Activated T-cell treated with anti-CD3 and anti-CD28 coated beads, Interleukin-2, amount 50 U/mL, for 24 hours (primary cell): ENCODE measurements around the gene NFIB.

Source experiments
- DNase-seq: peaks from one replicate; pipeline ENCODE4 v3.0.0-alpha.2; 2020
- H3K27ac Mint-ChIP-seq: 2 replicates; pipeline ENCODE4 v1.8.0; 2020; ENCODE audit warnings: mild to moderate bottlenecking, mixed read lengths
- H3K27me3 Mint-ChIP-seq: 2 replicates; pipeline ENCODE4 v1.8.0; 2020; ENCODE audit warnings: mixed read lengths
- H3K36me3 Mint-ChIP-seq: 2 replicates; pipeline ENCODE4 v1.8.0; 2020; ENCODE audit warnings: low read depth, mixed read lengths
- H3K4me1 Mint-ChIP-seq: 2 replicates; pipeline ENCODE4 v1.8.0; 2020; ENCODE audit warnings: low read depth, mixed read lengths
- H3K4me3 Mint-ChIP-seq: 2 replicates; pipeline ENCODE4 v1.8.0; 2020; ENCODE audit warnings: mild to moderate bottlenecking, moderate library complexity, mixed read lengths
- H3K9me3 Mint-ChIP-seq: 2 replicates; pipeline ENCODE4 v1.8.0; 2020; ENCODE audit warnings: mixed read lengths

The NFIB gene

GRCh38 chr9:14294659-14295058, 19.3 kb downstream of the NFIB start:
- Mint-ChIP-seq H3K4me3 (no peak overlapping the region), H3K36me3 (no peaks in the 10 kb centered on the region), H3K9me3 (no peaks in the 10 kb centered on the region), H3K4me1 (no peaks in the 10 kb centered on the region), H3K27me3 (peaks cover 27% of the 10 kb centered on the region), H3K27ac (no peak overlapping the region)
- DNase-seq = no peak

- peaks cover 28% of the 10 kb centered on the region for H3K27me3 Mint-ChIP-seq
- H3K4me1 Mint-ChIP-seq = no peaks in the 10 kb centered on the region
- no peak overlapping the region for H3K27ac Mint-ChIP-seq
- H3K4me3 Mint-ChIP-seq = no peak overlapping the region
- H3K36me3 Mint-ChIP-seq = no peaks in the 10 kb centered on the region
- no peaks in the 10 kb centered on the region for H3K9me3 Mint-ChIP-seq
- DNase-seq = no peak
These were observed 20.1 kb downstream of the NFIB start for GRCh38 chr9:14293801-14294200.

- Mint-ChIP-seq H3K4me3 (no peak overlapping the region), H3K27me3 (peaks cover 20% of the 10 kb centered on the region), H3K36me3 (no peaks in the 10 kb centered on the region), H3K27ac (no peak overlapping the region), H3K9me3 (no peaks in the 10 kb centered on the region), H3K4me1 (no peaks in the 10 kb centered on the region)
- DNase-seq = no peak
These were observed 21.7 kb downstream of the NFIB start for GRCh38 chr9:14292181-14292739.

GRCh38 chr9:14289916-14290315, 24.0 kb downstream of the NFIB start:
- Mint-ChIP-seq H3K27ac (no peak overlapping the region), H3K4me3 (no peak overlapping the region), H3K27me3 (peaks cover 8% of the 10 kb centered on the region), H3K36me3 (no peaks in the 10 kb centered on the region), H3K9me3 (no peaks in the 10 kb centered on the region), H3K4me1 (no peaks in the 10 kb centered on the region)
- no peak for DNase-seq

- Mint-ChIP-seq H3K27ac (no peak overlapping the region), H3K36me3 (no peaks in the 10 kb centered on the region), H3K4me1 (no peaks in the 10 kb centered on the region), H3K4me3 (no peak overlapping the region), H3K27me3 (peaks cover 8% of the 10 kb centered on the region), H3K9me3 (no peaks in the 10 kb centered on the region)
- DNase-seq = no peak
These were observed 25.5 kb downstream of the NFIB start for GRCh38 chr9:14288433-14288832.

- Mint-ChIP-seq H3K9me3 (no peaks in the 10 kb centered on the region), H3K4me1 (no peaks in the 10 kb centered on the region), H3K4me3 (no peak overlapping the region), H3K27me3 (peaks cover 15% of the 10 kb centered on the region), H3K27ac (no peak overlapping the region), H3K36me3 (no peaks in the 10 kb centered on the region)
- no peak for DNase-seq
These were observed 27.8 kb downstream of the NFIB start for GRCh38 chr9:14286121-14286520.

DNA sequence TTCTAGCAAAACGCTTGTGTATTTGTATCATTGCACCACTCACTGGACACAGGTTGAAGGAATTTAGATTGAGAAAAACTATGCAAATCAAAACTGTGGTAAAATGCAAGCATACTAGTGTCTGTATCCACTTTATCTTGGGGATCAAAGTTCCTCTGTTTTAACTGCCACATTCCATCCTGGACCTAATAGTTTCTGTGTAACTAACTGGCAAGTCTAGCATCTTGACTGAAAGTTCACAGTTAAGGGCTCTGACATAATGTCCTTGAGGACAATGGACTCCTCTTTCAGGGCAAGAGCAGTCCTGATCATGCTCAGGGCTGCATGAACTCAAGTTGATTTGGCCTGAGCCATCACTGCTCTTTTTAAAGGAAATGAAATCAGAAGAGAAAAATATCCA, 30.7 kb downstream of the NFIB start:
- Mint-ChIP-seq H3K4me1 (no peaks in the 10 kb centered on the region), H3K4me3 (no peak overlapping the region), H3K27me3 (peaks cover 20% of the 10 kb centered on the region), H3K36me3 (no peaks in the 10 kb centered on the region), H3K9me3 (no peaks in the 10 kb centered on the region), H3K27ac (no peak overlapping the region)
- DNase-seq = no peak

DNA sequence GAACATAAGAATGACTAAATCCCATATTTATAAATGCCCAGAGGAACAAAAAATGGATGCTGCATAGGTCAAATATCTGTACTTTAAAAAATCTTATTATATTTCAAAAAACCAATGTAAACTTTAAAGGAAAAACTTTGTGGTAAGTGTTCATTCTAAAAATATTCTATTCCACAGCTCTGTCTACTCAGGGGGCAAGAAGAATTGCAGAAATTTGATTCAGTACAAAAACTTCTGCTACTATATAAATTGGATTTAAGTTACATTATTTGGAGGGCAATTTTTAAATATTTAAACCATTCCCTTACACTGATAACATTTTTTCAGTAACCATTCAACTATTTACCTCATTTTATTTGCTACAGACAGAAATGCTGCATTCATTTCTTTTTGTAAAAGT, 32.1 kb downstream of the NFIB start:
- no peaks in the 10 kb centered on the region for H3K9me3 Mint-ChIP-seq
- H3K27ac Mint-ChIP-seq = no peak overlapping the region
- H3K4me3 Mint-ChIP-seq = no peak overlapping the region
- H3K36me3 Mint-ChIP-seq = no peaks in the 10 kb centered on the region
- H3K4me1 Mint-ChIP-seq = no peaks in the 10 kb centered on the region
- peaks cover 25% of the 10 kb centered on the region for H3K27me3 Mint-ChIP-seq
- DNase-seq = no peak

DNA sequence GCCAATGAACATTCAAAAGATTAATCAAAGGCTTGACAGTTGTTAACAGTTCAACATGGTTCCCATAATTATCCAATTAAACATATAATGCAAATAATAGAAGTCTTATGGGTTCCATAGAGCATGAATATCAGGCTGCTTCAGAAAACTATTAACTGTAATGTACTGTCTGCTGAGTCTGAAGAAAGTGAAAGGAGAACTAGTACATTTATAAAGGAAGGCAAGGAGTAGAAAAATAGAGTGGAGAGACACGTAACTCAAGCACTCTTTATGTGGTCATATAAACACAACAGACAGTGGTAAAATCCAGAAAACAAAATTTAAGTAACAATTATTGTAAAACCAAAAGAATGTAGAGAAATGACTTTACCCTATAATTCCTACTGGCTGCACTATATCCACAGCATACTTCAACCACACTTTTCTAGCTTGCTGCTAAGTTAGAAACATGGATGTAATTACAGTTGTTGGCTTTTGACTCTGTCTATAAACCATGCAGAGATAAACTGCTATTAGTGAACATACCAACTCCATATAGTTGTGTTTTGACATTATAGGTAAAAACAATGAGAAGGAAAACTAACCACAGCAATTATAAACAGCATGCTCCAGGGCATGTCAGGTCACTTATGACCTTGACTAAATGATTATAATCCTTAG, 32.7 kb downstream of the NFIB start:
- Mint-ChIP-seq H3K9me3 (no peaks in the 10 kb centered on the region), H3K27me3 (peaks cover 25% of the 10 kb centered on the region), H3K4me1 (no peaks in the 10 kb centered on the region), H3K27ac (no peak overlapping the region), H3K4me3 (no peak overlapping the region), H3K36me3 (no peaks in the 10 kb centered on the region)
- DNase-seq = no peak

GRCh38 chr9:14279671-14280070, 34.3 kb downstream of the NFIB start:
- H3K27ac Mint-ChIP-seq = no peak overlapping the region
- DNase-seq = no peak
- no peaks in the 10 kb centered on the region for H3K9me3 Mint-ChIP-seq
- peaks cover 34% of the 10 kb centered on the region for H3K27me3 Mint-ChIP-seq
- no peaks in the 10 kb centered on the region for H3K4me1 Mint-ChIP-seq
- no peaks in the 10 kb centered on the region for H3K36me3 Mint-ChIP-seq
- no peak overlapping the region for H3K4me3 Mint-ChIP-seq

DNA sequence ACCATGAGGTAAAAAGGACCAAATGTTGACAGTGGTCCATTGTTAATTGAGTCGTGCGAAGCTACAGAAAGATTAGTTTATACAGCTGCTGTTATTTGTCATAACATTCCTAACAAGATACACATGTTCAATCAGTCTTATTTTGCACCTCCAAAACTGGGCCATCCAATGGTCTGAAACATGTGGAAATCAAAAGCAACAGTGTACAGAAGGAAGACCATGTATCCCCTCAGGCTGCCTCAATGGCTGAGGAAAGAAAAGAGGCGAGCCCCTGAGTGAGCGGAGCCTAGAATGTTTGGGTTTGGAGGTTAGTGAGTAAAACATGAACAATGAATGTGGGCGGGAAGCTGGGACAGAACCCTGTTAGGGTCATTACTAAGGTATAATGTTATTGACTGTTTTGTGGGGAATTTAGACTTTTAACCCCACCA, 35.6 kb downstream of the NFIB start:
- Mint-ChIP-seq H3K36me3 (no peaks in the 10 kb centered on the region), H3K4me3 (no peak overlapping the region), H3K4me1 (peaks cover 4% of the 10 kb centered on the region), H3K27me3 (peaks cover 44% of the 10 kb centered on the region), H3K9me3 (no peaks in the 10 kb centered on the region), H3K27ac (no peak overlapping the region)
- no peak for DNase-seq

GRCh38 chr9:14277761-14278160, 36.2 kb downstream of the NFIB start:
- H3K36me3 Mint-ChIP-seq = no peaks in the 10 kb centered on the region

GRCh38 chr9:14277244-14277643, 36.7 kb downstream of the NFIB start:
- Mint-ChIP-seq H3K4me3 (no peak overlapping the region), H3K27ac (no peak overlapping the region), H3K27me3 (peaks cover 40% of the 10 kb centered on the region), H3K4me1 (peaks cover 4% of the 10 kb centered on the region), H3K36me3 (no peaks in the 10 kb centered on the region), H3K9me3 (no peaks in the 10 kb centered on the region)
- DNase-seq = no peak

More at GRCh38 chr9:14277761-14278160, 36.2 kb downstream of the NFIB start:
- H3K9me3 Mint-ChIP-seq = no peaks in the 10 kb centered on the region
- no peak for DNase-seq
- peaks cover 43% of the 10 kb centered on the region for H3K27me3 Mint-ChIP-seq
- peaks cover 4% of the 10 kb centered on the region for H3K4me1 Mint-ChIP-seq
- no peak overlapping the region for H3K27ac Mint-ChIP-seq
- H3K4me3 Mint-ChIP-seq = no peak overlapping the region

GRCh38 chr9:14275331-14275730, 38.6 kb downstream of the NFIB start:
- no peaks in the 10 kb centered on the region for H3K9me3 Mint-ChIP-seq
- peaks cover 4% of the 10 kb centered on the region for H3K4me1 Mint-ChIP-seq
- no peak overlapping the region for H3K4me3 Mint-ChIP-seq
- no peak overlapping the region for H3K27ac Mint-ChIP-seq
- DNase-seq = no peak
- peaks cover 47% of the 10 kb centered on the region for H3K27me3 Mint-ChIP-seq
- H3K36me3 Mint-ChIP-seq = no peaks in the 10 kb centered on the region

DNA sequence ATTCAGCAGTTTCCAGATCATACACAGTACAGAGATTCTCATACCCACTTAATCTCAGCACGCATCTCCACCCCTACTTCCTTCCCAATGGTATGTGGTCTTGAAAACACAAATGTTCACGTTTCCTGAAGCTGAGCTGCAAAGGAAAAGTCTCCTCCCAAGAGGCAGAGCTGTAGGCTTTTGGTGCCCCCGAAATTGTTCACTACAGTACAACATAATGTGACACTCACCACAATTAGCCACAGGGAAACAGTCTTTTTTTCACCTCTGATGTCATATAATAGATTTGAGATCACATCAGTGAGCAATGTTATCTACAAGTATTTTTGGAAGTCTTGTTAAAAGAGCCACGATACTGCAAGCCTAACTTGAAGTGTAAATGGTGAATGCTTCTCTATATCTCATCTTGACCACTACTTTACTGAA, 40.2 kb downstream of the NFIB start:
- no peak overlapping the region for H3K27ac Mint-ChIP-seq

More for the DNA sequence above, 40.2 kb downstream of the NFIB start:
- H3K27me3 Mint-ChIP-seq = peaks cover 47% of the 10 kb centered on the region
- no peaks in the 10 kb centered on the region for H3K9me3 Mint-ChIP-seq
- no peak overlapping the region for H3K4me3 Mint-ChIP-seq
- DNase-seq = no peak
- no peaks in the 10 kb centered on the region for H3K36me3 Mint-ChIP-seq
- H3K4me1 Mint-ChIP-seq = peaks cover 4% of the 10 kb centered on the region
